Measurements from ENCODE around the gene FBXO17.

GRCh38 chr19:38901683-38902082 lies 73.9 kb downstream of the FBXO17 start:
- TF ChIP-seq CTCF (IDR thresholded peaks at IDR 0.05; ENCODE audit: poor library complexity) = no peak
- no peak for TF ChIP-seq EZH2 (IDR thresholded peaks at IDR 0.05; ENCODE audit: borderline replicate concordance)
